HepG2 (cell line): ENCODE measurements around the gene LYRM9. TPM values are rescaled to one million over a fixed set of nuclear protein-coding genes. Genes with fewer than 3 reads are reported as not detected.

Source experiments
- ATAC-seq: fragments of 200-7000 bp; cut with Tn5 transposase; 3 replicates; pipeline ENCODE4 v1.9.1; 2020; ENCODE audit warnings: mild to moderate bottlenecking, moderate library complexity
- BruUV-seq: library from RNA; stranded (reverse); fragments of 400-500 nt; replicated peaks from 2 replicates; lab custom pipeline; 2021; lab: Mats Ljungman, UMichigan
- CTCF ChIA-PET: fragments of 300-600 bp; formaldehyde crosslinking; extraction: SDS; loops from one replicate; lab custom pipeline; 2021; ENCODE audit warnings: low total read pairs, inconsistent platforms, low intra/inter-chr PET ratio; lab: Yijun Ruan, JAX
- POLR2A ChIA-PET: fragments of 350-600 bp; sonication (Branson Sonifier 250); formaldehyde crosslinking; loops from one replicate; lab custom pipeline; 2020; ENCODE audit warnings: antibody characterized with exemption, inconsistent platforms; lab: Yijun Ruan, JAX
- DNase-seq: peaks from one replicate; pipeline ENCODE4 v3.0.0-alpha.2; 2015; ENCODE audit warnings: low spot score
- FAIRE-seq: peaks from 3 replicates; lab custom pipeline; 2011; peaks lifted over from hg19 to GRCh38; lab: Jason Lieb, UNC
- H2AFZ ChIP-seq: one replicate; pipeline ENCODE4 v1.6.1; 2011; ENCODE audit warnings: low read length, inconsistent platforms
- H3K27ac ChIP-seq: fragments of 300-600 bp; 3 replicates; pipeline ENCODE4 v1.8.0; 2011; ENCODE audit warnings: mixed run types, mild to moderate bottlenecking, mixed read lengths, low read length, inconsistent platforms; ENCODE audit not compliant: insufficient read depth; ENCODE audit errors: extremely low read length
- H3K27me3 ChIP-seq, 2 experiments: fragments of 200-600 bp in 1 of 2; 2 replicates in 1 of 2; 3 replicates in 1 of 2; pipeline versions ENCODE4 v1.6.0 to v1.8.0; 2011; ENCODE audit warnings: low read length in 2 of 2, mild to moderate bottlenecking in 2 of 2, moderate library complexity in 2 of 2, inconsistent platforms in 1 of 2; ENCODE audit not compliant: insufficient read depth in 2 of 2, control insufficient read depth in 1 of 2
- H3K36me3 ChIP-seq, 2 experiments: fragments of 200-600 bp in 1 of 2; replicated peaks in 1 of 2; 2 replicates in 1 of 2; 3 replicates in 1 of 2; pipeline versions ENCODE4 v1.5.1 to v1.8.0; 2011; ENCODE audit warnings: low read length in 2 of 2, inconsistent platforms in 1 of 2; ENCODE audit not compliant: insufficient read depth in 2 of 2, control insufficient read depth in 1 of 2
- H3K4me1 ChIP-seq: 2 replicates; pipeline ENCODE4 v1.5.1; 2012; ENCODE audit warnings: low read length, inconsistent platforms; ENCODE audit not compliant: insufficient read depth
- H3K4me2 ChIP-seq: 2 replicates; pipeline ENCODE4 v1.6.0; 2011; ENCODE audit warnings: low read depth, low read length, inconsistent platforms
- H3K4me3 ChIP-seq, 3 experiments: fragments of 200-600 bp in 1 of 3; sonication (generic), shearing (Covaris generic) in 1 of 3; replicated peaks in 1 of 3; 2 replicates each; pipeline ENCODE4 v1.5.1; 2011 to 2016; ENCODE audit warnings: low read length in 3 of 3, inconsistent platforms in 2 of 3, low read depth in 2 of 3, mild to moderate bottlenecking in 2 of 3, control low read depth in 1 of 3, mixed read lengths in 1 of 3; ENCODE audit not compliant: insufficient read depth in 1 of 3
- H3K79me2 ChIP-seq: one replicate; pipeline ENCODE4 v1.6.1; 2011; ENCODE audit warnings: low read length, inconsistent platforms; ENCODE audit not compliant: insufficient read depth
- H3K9ac ChIP-seq: 2 replicates; pipeline ENCODE4 v1.6.0; 2011; ENCODE audit warnings: mild to moderate bottlenecking, low read depth, low read length, inconsistent platforms; ENCODE audit not compliant: insufficient read depth
- H3K9me3 ChIP-seq: 2 replicates; pipeline ENCODE4 v1.5.1; 2012; ENCODE audit warnings: mild to moderate bottlenecking, low read length
- H4K20me1 ChIP-seq: 2 replicates; pipeline ENCODE4 v1.6.0; 2011; ENCODE audit warnings: inconsistent platforms, mild to moderate bottlenecking, low read length, moderate library complexity; ENCODE audit not compliant: insufficient read depth
- AGO2 ChIP-seq: fragments of 200-400 bp; formaldehyde crosslinking; optimal IDR thresholded peaks from 2 replicates; pipeline ENCODE3; 2017; ENCODE audit warnings: mild to moderate bottlenecking, low read depth, low read length, moderate library complexity
- ATF3 ChIP-seq: sonication (generic); formaldehyde crosslinking; IDR thresholded peaks from 2 replicates; pipeline ENCODE4 v1.4.0; 2020; ENCODE audit warnings: missing genetic modification reagents
- HDAC6 ChIP-seq: fragments of 200-600 bp; sonication (generic); IDR thresholded peaks from 2 replicates; pipeline ENCODE4 v1.7.0; 2017; ENCODE audit warnings: mild to moderate bottlenecking, antibody characterized with exemption, low read length, low read depth
- SMYD3 ChIP-seq: sonication (generic); formaldehyde crosslinking; IDR thresholded peaks from 2 replicates; pipeline ENCODE4 v1.8.1; 2023; ENCODE audit warnings: mild to moderate bottlenecking, missing genetic modification reagents
- TEAD2 ChIP-seq: sonication (generic); formaldehyde crosslinking; IDR thresholded peaks from 2 replicates; pipeline ENCODE4 v1.9.0; 2021; ENCODE audit warnings: missing genetic modification reagents
- ZBTB40 ChIP-seq, 2 experiments: fragments of 450-650 bp in 1 of 2; sonication (generic) in 1 of 2; formaldehyde crosslinking in 1 of 2; IDR thresholded peaks; 2 replicates each; pipeline versions ENCODE4 v1.6.1 to v1.8.0; 2016 to 2022; ENCODE audit warnings: antibody characterized with exemption in 1 of 2, mild to moderate bottlenecking in 1 of 2, missing genetic modification reagents in 1 of 2
- ZFP62 ChIP-seq: sonication (generic); formaldehyde crosslinking; IDR thresholded peaks from 2 replicates; pipeline ENCODE4 v1.4.0; 2020; ENCODE audit warnings: missing genetic modification reagents
- ZKSCAN5 ChIP-seq: sonication (generic); formaldehyde crosslinking; IDR thresholded peaks from 2 replicates; pipeline ENCODE4 v1.5.1; 2020; ENCODE audit warnings: mild to moderate bottlenecking, missing genetic modification reagents
- ZNF343 ChIP-seq: sonication (generic); formaldehyde crosslinking; IDR thresholded peaks from 2 replicates; pipeline ENCODE4 v1.4.0; 2020; ENCODE audit warnings: mild to moderate bottlenecking, missing genetic modification reagents
- ZNF556 ChIP-seq: sonication (generic); formaldehyde crosslinking; IDR thresholded peaks from 2 replicates; pipeline ENCODE4 v1.4.0; 2020; ENCODE audit warnings: mild to moderate bottlenecking, missing genetic modification reagents, borderline replicate concordance
- WGBS: methylation state at CpG from one replicate; pipeline ENCODE4 v1.1.6; 2017; ENCODE audit warnings: low lambda C conversion rate; 5-methylcytosine and 5-hydroxymethylcytosine counted together
- in situ Hi-C: cut with HindIII; loops from 2 replicates; pipeline ENCODE4 v1.10.0; 2017; ENCODE audit warnings: low pct_unique_long_range_greater_than_20kb; ENCODE audit not compliant: extremely low pct_ligation_motif_present
- intact Hi-C: fragments of 100-400 bp; cut with micrococcal nuclease; formaldehyde crosslinking; loops from one replicate; pipeline ENCODE4 v1.10.0; 2022; ENCODE audit not compliant: unreplicated experiment
- polyA plus RNA-seq, 8 experiments: library from polyadenylated mRNA; depleted of rRNA in 3 of 8; stranded (reverse) in 7 of 8; unstranded in 1 of 8; fragments of >200 nt; fragmentation: Illumina TruSeq in 4 of 8; extraction: Trizol in 4 of 8; gene quantifications; 2 replicates each; pipeline versions ENCODE4 v1.2.1 to v1.2.3, GENCODE V29; 2011 to 2016; ENCODE audit warnings: low read depth in 4 of 8, missing spikeins in 1 of 8, mixed read lengths in 1 of 8; ENCODE audit not compliant: insufficient read depth in 1 of 8
- total RNA-seq, 5 experiments: library from RNA; depleted of rRNA; stranded (reverse); fragments of >200 nt; fragmentation: Illumina TruSeq; extraction: Trizol; gene quantifications; 2 replicates each; pipeline ENCODE4 v1.2.3, GENCODE V29; 2016; ENCODE audit warnings: low read depth in 1 of 5

Gene LYRM9
- total and polyA plus RNA-seq, 2 of the 13 experiments (the other 11 are each of a cell fraction or from before 2014, with no cell fraction given), result 0.24 to 0.66 TPM

GRCh38 chr17:27920569-27920968 is 27.4 kb upstream of the LYRM9 start:
- DNase-seq, result no peak
- BruUV-seq, result no TSS peak
- Histone ChIP-seq H2AFZ (no peak overlapping the region), H3K4me3 (no peak overlapping the region), H3K9ac (no peak overlapping the region), H3K27me3 (no peaks in the 10 kb centered on the region), H3K4me2 (no peak overlapping the region), H4K20me1 (no peaks in the 10 kb centered on the region), H3K27ac (no peak overlapping the region), H3K4me1 (no peaks in the 10 kb centered on the region), H3K9me3 (no peaks in the 10 kb centered on the region), H3K36me3 (no peaks in the 10 kb centered on the region), H3K79me2 (no peaks in the 10 kb centered on the region)
- no peak for FAIRE-seq
- intact Hi-C loops, result no loop called here
- in situ Hi-C loops, result no loop called here
- ChIA-PET CTCF (no interaction called here), POLR2A (no interaction called here)
- TF ChIP-seq ZBTB40 (IDR thresholded peaks at IDR 0.05) (no peak), ZBTB40 (CRISPR knock-in tag; IDR thresholded peaks at IDR 0.05) (no peak), TEAD2 (CRISPR knock-in tag) (no peak), SMYD3 (CRISPR knock-in tag) (no peak), HDAC6 (no peak), ZKSCAN5 (CRISPR knock-in tag) (no peak), ZNF343 (CRISPR knock-in tag) (no peak), ATF3 (CRISPR knock-in tag) (no peak), ZFP62 (CRISPR knock-in tag) (no peak), ZNF556 (no peak), AGO2 (no peak)
- ATAC-seq, result no peak
- whole genome bisulfite sequencing, result 51% methylated on average over 3 of the region's 3 CpGs
